ENCODE results near the gene XXYLT1.

Gene XXYLT1

DNA sequence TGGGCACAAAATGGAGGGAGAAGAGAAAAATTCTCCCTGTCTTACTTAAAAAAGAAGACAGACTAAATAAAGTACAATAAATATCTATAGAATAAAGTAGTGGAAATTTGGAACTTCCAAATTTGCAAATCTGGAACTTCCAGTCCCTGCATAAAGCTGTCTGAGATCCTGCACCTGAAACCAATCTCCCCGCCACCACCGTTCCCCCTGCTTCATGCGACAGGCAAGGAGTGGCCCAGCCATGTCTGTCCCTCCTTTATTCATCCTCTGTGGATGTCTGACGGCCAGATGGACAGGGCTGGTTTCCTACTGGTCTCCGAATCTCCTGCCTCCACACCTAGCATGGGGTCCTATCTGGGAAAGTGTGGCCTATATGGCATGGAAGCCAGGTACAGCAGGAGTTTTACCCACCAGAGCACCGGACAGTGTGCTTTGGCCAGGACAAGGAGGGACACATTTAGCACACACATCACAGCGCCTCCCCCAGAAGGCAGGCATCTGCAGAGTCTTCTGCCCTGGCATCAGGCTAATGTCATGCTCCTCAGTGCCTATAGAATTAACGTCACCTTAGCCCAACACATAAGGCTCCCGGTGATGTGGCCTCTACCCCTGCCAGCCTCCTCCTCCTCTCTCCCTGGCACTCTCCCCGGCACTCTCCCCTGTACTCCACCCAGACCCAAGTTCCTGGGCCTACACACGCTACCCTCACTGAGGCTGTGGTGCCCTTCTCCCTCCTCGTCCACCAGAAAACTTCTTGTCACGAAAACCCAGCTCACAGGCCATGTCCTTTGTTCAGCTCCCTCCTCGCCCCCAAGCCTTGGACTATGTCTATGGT, 170.8 kb downstream of the XXYLT1 start:
- H3K4me1 ChIP-seq (ENCODE audit: insufficient read depth, insufficient read length): peaks cover 9% of the 10 kb centered on the region
- H3K4me3 ChIP-seq (ENCODE audit: insufficient read length, low read depth): no peak overlapping the region
- TF ChIP-seq SUZ12 (IDR thresholded peaks at IDR 0.05; ENCODE audit: extremely low read depth, insufficient read depth, insufficient read length) (no peak), YY1 (IDR thresholded peaks at IDR 0.05; ENCODE audit: insufficient read depth, insufficient read length) (no peak), ZNF274 (IDR thresholded peaks at IDR 0.05; ENCODE audit: low read depth, low read length) (no peak)
- H3K9me3 ChIP-seq (ENCODE audit: insufficient read depth, low read length): no peaks in the 10 kb centered on the region
- H3K9ac ChIP-seq (ENCODE audit: insufficient read length, low read depth): no peak overlapping the region
- H3K36me3 ChIP-seq (ENCODE audit: insufficient read depth, insufficient read length, low read length): peaks cover 10% of the 10 kb centered on the region
- H3K27me3 ChIP-seq (ENCODE audit: insufficient read depth, insufficient read length): no peaks in the 10 kb centered on the region
- DNase-seq (ENCODE audit: low read depth, low spot score): no peak

DNA sequence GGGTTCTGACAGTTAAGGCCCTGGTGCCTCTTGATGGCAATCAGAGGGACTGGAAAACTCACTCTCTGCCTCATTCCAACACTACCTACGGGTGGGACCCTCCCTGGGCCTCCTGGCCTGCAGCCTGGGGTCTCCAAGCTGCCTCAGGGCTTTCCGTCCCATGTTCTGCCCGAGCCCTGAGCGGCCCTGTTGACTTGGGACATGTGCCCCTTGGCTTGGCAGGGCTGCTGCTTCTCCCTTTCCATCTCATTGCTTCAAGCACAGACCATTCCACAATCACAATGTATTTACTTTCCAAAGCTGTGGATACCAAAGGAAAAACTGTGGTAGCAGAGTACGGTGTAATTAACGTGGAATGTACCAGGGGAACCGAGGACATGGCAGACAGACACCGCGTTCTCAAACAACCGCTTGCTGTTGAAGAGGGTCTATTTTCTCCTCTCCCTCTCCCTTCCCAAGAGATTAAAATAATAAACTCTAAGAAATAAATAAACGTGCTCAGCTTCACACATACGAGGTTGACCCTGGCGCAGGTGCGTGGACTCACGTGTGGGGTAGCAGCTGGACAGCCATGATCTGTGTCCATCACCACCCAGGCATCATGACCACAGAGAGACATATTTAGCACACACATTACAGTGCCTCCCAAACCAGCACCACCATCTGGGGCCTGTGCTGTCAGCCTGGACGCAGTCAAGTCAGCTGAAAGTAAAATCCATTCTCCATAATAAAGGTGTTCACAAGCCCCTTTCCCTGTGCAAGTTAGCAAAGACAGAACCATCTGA, 172.0 kb downstream of the XXYLT1 start:
- Histone ChIP-seq H3K27me3 (ENCODE audit: insufficient read depth, insufficient read length) (no peaks in the 10 kb centered on the region), H3K4me3 (ENCODE audit: insufficient read length, low read depth) (no peak overlapping the region), H3K9me3 (ENCODE audit: insufficient read depth, low read length) (no peaks in the 10 kb centered on the region), H3K4me1 (ENCODE audit: insufficient read depth, insufficient read length) (peaks cover 17% of the 10 kb centered on the region), H3K9ac (ENCODE audit: insufficient read length, low read depth) (no peak overlapping the region), H3K36me3 (ENCODE audit: insufficient read depth, insufficient read length, low read length) (peaks cover 13% of the 10 kb centered on the region)
- no peak for DNase-seq (ENCODE audit: low read depth, low spot score)
- no peak for TF ChIP-seq SUZ12 (IDR thresholded peaks at IDR 0.05; ENCODE audit: extremely low read depth, insufficient read depth, insufficient read length)

DNA sequence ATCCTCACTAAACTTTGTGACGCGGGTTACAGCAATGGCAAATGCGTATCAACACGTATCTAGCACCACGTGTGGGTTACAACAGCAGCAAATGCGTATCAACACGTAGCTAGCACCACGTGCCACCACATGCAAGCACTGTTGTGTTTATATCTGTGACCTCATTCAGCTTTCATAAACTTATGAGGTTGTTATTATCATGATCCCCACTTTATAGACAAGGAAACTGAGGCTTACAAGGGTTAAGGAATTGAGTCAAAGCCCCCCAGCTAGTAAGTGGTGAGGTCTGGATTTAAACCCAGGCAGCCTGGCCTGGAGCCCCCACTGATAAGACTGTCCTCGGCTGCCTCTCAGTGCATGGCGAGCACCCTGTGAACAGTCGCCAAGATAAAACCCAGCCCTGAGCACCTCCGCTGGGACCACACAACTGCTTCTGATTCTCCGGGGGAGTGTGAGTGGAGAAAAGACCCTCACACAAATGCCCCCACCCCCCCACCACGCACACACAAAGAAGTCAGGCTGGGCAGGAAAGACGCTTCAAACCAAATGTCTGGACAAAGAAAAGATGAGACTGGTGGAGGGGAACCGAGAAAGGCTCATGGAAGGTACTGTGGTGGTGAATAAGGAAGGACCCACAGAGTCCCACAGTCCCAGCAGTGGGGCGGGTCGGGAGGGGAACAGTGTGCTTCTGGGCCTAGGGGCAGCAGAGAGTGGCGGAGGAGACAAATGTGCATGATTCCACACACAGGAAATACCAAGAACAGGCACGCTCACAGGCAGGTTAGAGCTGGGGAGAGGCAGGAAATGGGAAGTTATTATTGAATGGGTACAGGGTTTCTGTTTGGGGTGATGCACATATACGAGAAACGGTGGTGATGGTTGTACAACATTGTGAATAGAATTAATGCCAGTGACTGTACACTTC, 173.4 kb downstream of the XXYLT1 start:
- Histone ChIP-seq H3K9me3 (ENCODE audit: insufficient read depth, low read length) (no peaks in the 10 kb centered on the region), H3K27me3 (ENCODE audit: insufficient read depth, insufficient read length) (no peaks in the 10 kb centered on the region), H3K9ac (ENCODE audit: insufficient read length, low read depth) (no peak overlapping the region), H3K4me1 (ENCODE audit: insufficient read depth, insufficient read length) (peaks cover 20% of the 10 kb centered on the region), H3K36me3 (ENCODE audit: insufficient read depth, insufficient read length, low read length) (peaks cover 13% of the 10 kb centered on the region), H3K4me3 (ENCODE audit: insufficient read length, low read depth) (no peak overlapping the region)
- DNase-seq (ENCODE audit: low read depth, low spot score): no peak
- TF ChIP-seq YY1 (IDR thresholded peaks at IDR 0.05; ENCODE audit: insufficient read depth, insufficient read length): no peak
- TF ChIP-seq ZNF274 (IDR thresholded peaks at IDR 0.05; ENCODE audit: low read depth, low read length): no peak
- no peak for TF ChIP-seq SUZ12 (IDR thresholded peaks at IDR 0.05; ENCODE audit: extremely low read depth, insufficient read depth, insufficient read length)

DNA sequence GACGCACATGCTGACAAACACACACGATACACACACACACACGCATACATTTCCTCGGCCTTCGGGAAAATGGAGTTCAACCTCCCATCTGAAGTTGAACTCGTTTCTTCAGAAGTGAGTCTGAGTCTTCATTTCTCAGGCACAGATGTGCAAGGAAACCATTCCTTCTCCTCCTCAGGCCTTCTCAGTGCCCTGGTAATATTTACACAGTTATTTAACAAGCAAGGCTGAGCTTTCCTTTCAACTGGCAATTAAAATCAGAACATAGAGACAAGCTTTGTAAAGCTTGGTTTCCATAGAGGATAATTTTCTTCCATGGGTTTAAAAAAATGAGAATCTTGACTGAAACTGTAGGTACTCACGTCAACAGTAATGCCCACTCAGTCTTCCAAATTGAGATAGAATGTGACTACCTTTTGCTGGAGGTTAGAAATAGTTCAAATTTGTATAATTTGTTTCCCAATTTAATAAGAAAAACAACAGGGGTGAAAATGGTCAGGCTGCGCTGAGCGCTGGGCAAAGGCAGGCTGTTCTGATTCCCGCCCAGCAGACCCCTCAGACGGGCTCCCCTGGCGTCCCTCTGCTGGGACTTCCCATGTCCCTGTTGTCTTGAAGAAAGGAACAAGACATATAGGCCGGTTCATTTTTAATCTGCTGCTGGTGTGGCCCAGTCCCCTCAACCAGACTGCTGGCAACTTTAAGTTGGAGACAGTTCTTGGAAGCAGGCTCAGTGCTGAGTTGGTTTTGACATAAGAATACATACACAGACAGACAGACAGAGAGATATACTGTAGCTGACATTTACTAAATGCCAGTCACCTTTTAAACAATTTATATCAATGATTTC, 174.3 kb downstream of the XXYLT1 start:
- no peaks in the 10 kb centered on the region for H3K27me3 ChIP-seq (ENCODE audit: insufficient read depth, insufficient read length)
- peaks cover 13% of the 10 kb centered on the region for H3K36me3 ChIP-seq (ENCODE audit: insufficient read depth, insufficient read length, low read length)
- no peak overlapping the region for H3K4me3 ChIP-seq (ENCODE audit: insufficient read length, low read depth)
- H3K9ac ChIP-seq (ENCODE audit: insufficient read length, low read depth): no peak overlapping the region
- DNase-seq (ENCODE audit: low read depth, low spot score): no peak
- no peaks in the 10 kb centered on the region for H3K9me3 ChIP-seq (ENCODE audit: insufficient read depth, low read length)
- peaks cover 20% of the 10 kb centered on the region for H3K4me1 ChIP-seq (ENCODE audit: insufficient read depth, insufficient read length)
- TF ChIP-seq ZNF274 (IDR thresholded peaks at IDR 0.05; ENCODE audit: low read depth, low read length): no peak
- no peak for TF ChIP-seq YY1 (IDR thresholded peaks at IDR 0.05; ENCODE audit: insufficient read depth, insufficient read length)
- no peak for TF ChIP-seq SUZ12 (IDR thresholded peaks at IDR 0.05; ENCODE audit: extremely low read depth, insufficient read depth, insufficient read length)

DNA sequence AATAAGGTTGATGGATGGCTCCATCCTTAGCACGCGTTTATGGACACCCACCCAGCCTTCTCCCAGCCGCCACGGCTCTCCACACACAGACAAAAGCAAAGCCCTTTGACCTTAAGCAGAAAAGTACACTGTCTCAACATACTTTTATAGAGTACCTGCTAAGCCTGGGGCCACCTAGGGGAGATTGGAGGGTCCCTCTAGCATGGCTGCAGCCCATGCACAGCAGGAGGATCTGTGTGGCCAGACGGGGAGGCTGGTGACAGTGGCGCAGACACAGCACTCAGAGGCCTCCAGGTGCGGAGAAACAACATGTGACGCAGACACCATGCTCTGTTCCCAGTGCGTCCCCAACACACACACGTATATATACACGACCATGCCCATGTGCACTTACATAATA, 174.9 kb downstream of the XXYLT1 start:
- DNase-seq (ENCODE audit: low read depth, low spot score): no peak
- TF ChIP-seq YY1 (IDR thresholded peaks at IDR 0.05; ENCODE audit: insufficient read depth, insufficient read length): no peak
- TF ChIP-seq ZNF274 (IDR thresholded peaks at IDR 0.05; ENCODE audit: low read depth, low read length): no peak
- no peak for TF ChIP-seq SUZ12 (IDR thresholded peaks at IDR 0.05; ENCODE audit: extremely low read depth, insufficient read depth, insufficient read length)
- H3K27me3 ChIP-seq (ENCODE audit: insufficient read depth, insufficient read length): no peaks in the 10 kb centered on the region
- no peak overlapping the region for H3K4me3 ChIP-seq (ENCODE audit: insufficient read length, low read depth)
- H3K9ac ChIP-seq (ENCODE audit: insufficient read length, low read depth): no peak overlapping the region
- peaks cover 20% of the 10 kb centered on the region for H3K4me1 ChIP-seq (ENCODE audit: insufficient read depth, insufficient read length)
- peaks cover 13% of the 10 kb centered on the region for H3K36me3 ChIP-seq (ENCODE audit: insufficient read depth, insufficient read length, low read length)
- no peaks in the 10 kb centered on the region for H3K9me3 ChIP-seq (ENCODE audit: insufficient read depth, low read length)

DNA sequence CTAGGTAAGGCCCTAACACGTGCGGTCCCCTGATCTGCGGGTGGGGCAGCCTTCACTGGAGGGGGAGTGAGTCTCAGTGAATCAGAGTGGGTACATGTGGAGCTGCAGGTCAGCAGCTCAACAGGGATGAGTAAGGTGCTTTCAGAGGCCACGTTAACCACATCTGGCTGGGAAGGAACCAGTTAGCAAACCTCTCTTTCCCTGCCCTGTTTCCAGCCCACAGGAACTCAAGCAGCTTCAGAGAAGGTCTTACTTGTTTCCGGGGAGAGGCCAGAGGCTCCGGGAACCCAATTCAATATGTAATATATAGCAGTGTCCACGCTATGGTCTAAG, 175.3 kb downstream of the XXYLT1 start:
- Histone ChIP-seq H3K4me3 (ENCODE audit: insufficient read length, low read depth) (no peak overlapping the region), H3K27me3 (ENCODE audit: insufficient read depth, insufficient read length) (no peaks in the 10 kb centered on the region), H3K4me1 (ENCODE audit: insufficient read depth, insufficient read length) (peaks cover 20% of the 10 kb centered on the region), H3K9me3 (ENCODE audit: insufficient read depth, low read length) (no peaks in the 10 kb centered on the region), H3K36me3 (ENCODE audit: insufficient read depth, insufficient read length, low read length) (peaks cover 13% of the 10 kb centered on the region), H3K9ac (ENCODE audit: insufficient read length, low read depth) (no peak overlapping the region)
- TF ChIP-seq YY1 (IDR thresholded peaks at IDR 0.05; ENCODE audit: insufficient read depth, insufficient read length) (no peak), SUZ12 (IDR thresholded peaks at IDR 0.05; ENCODE audit: extremely low read depth, insufficient read depth, insufficient read length) (no peak), ZNF274 (IDR thresholded peaks at IDR 0.05; ENCODE audit: low read depth, low read length) (no peak)
- no peak for DNase-seq (ENCODE audit: low read depth, low spot score)
